GM21447 (cell line): ENCODE measurements around the gene SFMBT1.
A peak's percentile ranks its signal among the peaks of the same experiment; 100 is the strongest.

Source experiments
- ATAC-seq: cut with Tn5 transposase; IDR thresholded peaks from one replicate; pipeline ENCODE4 v1.9.1; 2021; ENCODE audit not compliant: unreplicated experiment

SFMBT1 gene

GRCh38 chr3:53045518-53046170 lies at the start of gene SFMBT1:
TSS of gene SFMBT1 (minus strand) at chr3:53046073. CDS start at chr3:52969128, 76,945 bp downstream.
- ATAC-seq = peak; percentile 36

GRCh38 chr3:53092942-53093341 lies 47.1 kb upstream of the SFMBT1 start:
- ATAC-seq = no peak

- ATAC-seq = no peak
These were observed 46.3 kb upstream of the SFMBT1 start for GRCh38 chr3:53092216-53092615.

GRCh38 chr3:53091011-53091410 lies 45.1 kb upstream of the SFMBT1 start:
- ATAC-seq = no peak

- no peak for ATAC-seq
These were observed 43.6 kb upstream of the SFMBT1 start for GRCh38 chr3:53089511-53089910.

GRCh38 chr3:53085476-53085875 lies 39.6 kb upstream of the SFMBT1 start:
- ATAC-seq = no peak

GRCh38 chr3:53084310-53085001 lies 38.6 kb upstream of the SFMBT1 start:
- no peak for ATAC-seq

- ATAC-seq = no peak
These were observed 38.1 kb upstream of the SFMBT1 start for GRCh38 chr3:53083949-53084309.

GRCh38 chr3:53083521-53083920 lies 37.6 kb upstream of the SFMBT1 start:
- ATAC-seq = no peak

- no peak for ATAC-seq
These were observed 36.9 kb upstream of the SFMBT1 start for GRCh38 chr3:53082736-53083135.

GRCh38 chr3:53081318-53081717 lies 35.4 kb upstream of the SFMBT1 start:
- ATAC-seq = no peak

GRCh38 chr3:53080612-53081205 lies 34.8 kb upstream of the SFMBT1 start:
- ATAC-seq = no peak

GRCh38 chr3:53079791-53080555 lies 34.1 kb upstream of the SFMBT1 start:
- no peak for ATAC-seq

GRCh38 chr3:53079147-53079546 lies 33.3 kb upstream of the SFMBT1 start:
- ATAC-seq = no peak

GRCh38 chr3:53078656-53079055 lies 32.8 kb upstream of the SFMBT1 start:
- no peak for ATAC-seq

- ATAC-seq = no peak
These were observed 31.8 kb upstream of the SFMBT1 start for GRCh38 chr3:53077476-53078220.

- no peak for ATAC-seq
These were observed 29.9 kb upstream of the SFMBT1 start for GRCh38 chr3:53075743-53076140.

GRCh38 chr3:53074761-53075742 lies 29.2 kb upstream of the SFMBT1 start:
- ATAC-seq = no peak

- no peak for ATAC-seq
These were observed 28.5 kb upstream of the SFMBT1 start for GRCh38 chr3:53074366-53074696.
